ENCODE measurements around the gene TCP1.
"Not testable (repeated sequence)": the region's sequence is repeated elsewhere in the genome, so short reads cannot be mapped to it uniquely, and the experiment has no call there.

Gene TCP1

GRCh38 chr6:159816775-159817174 lies 27.4 kb upstream of the TCP1 start:
- DNase-seq = not testable (repeated sequence)

GRCh38 chr6:159815410-159815809 lies 26.0 kb upstream of the TCP1 start:
- DNase-seq = no peak

- DNase-seq = no peak
Observed at GRCh38 chr6:159813781-159814180, 24.4 kb upstream of the TCP1 start.

- no peak for DNase-seq
Observed at GRCh38 chr6:159809149-159809548, 19.7 kb upstream of the TCP1 start.

GRCh38 chr6:159808647-159809046 lies 19.2 kb upstream of the TCP1 start:
- no peak for DNase-seq

GRCh38 chr6:159807150-159807858 lies 17.9 kb upstream of the TCP1 start:
- DNase-seq = no peak

- DNase-seq = no peak
Observed at GRCh38 chr6:159806021-159806458, 16.6 kb upstream of the TCP1 start.

- DNase-seq = no peak
Observed at GRCh38 chr6:159805440-159806020, 16.1 kb upstream of the TCP1 start.

GRCh38 chr6:159804504-159804903 lies 15.1 kb upstream of the TCP1 start:
- DNase-seq = no peak

GRCh38 chr6:159801935-159802334 lies 12.5 kb upstream of the TCP1 start:
- no peak for DNase-seq

GRCh38 chr6:159800141-159800865 lies 10.9 kb upstream of the TCP1 start, which contains the start of gene PNLDC1:
Gene PNLDC1 (plus strand): TSS chr6:159800276. CDS start chr6:159800308, 32 bp downstream.
- no peak for DNase-seq

GRCh38 chr6:159797554-159797953 lies 8.2 kb upstream of the TCP1 start:
- no peak for DNase-seq

GRCh38 chr6:159794976-159795375 lies 5.6 kb upstream of the TCP1 start:
- not testable (repeated sequence) for DNase-seq

- DNase-seq = no peak
Observed at GRCh38 chr6:159790956-159791598, 1.7 kb upstream of the TCP1 start.

- peak; percentile 91 for DNase-seq
Observed at GRCh38 chr6:159790149-159790955, 950 bp upstream of the TCP1 start, which contains the start of gene MRPL18. Gene MRPL18 (plus strand): TSS chr6:159790467. CDS start chr6:159790588, 121 bp downstream.

GRCh38 chr6:159788753-159789376 lies 537 bp downstream of the TCP1 start:
- DNase-seq = no peak

GRCh38 chr6:159788276-159788675 lies 1.1 kb downstream of the TCP1 start:
- DNase-seq = no peak

- DNase-seq = no peak
Observed at GRCh38 chr6:159778542-159779103, 10.8 kb downstream of the TCP1 start.

- no peak for DNase-seq
Observed at GRCh38 chr6:159778131-159778530, 11.3 kb downstream of the TCP1 start.

GRCh38 chr6:159777240-159777904 lies 12.0 kb downstream of the TCP1 start:
- DNase-seq = no peak

- no peak for DNase-seq
Observed at GRCh38 chr6:159772196-159772595, 17.2 kb downstream of the TCP1 start.
